GM19372 (cell line): ENCODE measurements around the gene RXRB.

Experiments
- ATAC-seq: cut with Tn5 transposase; IDR thresholded peaks from one replicate; pipeline ENCODE4 v1.9.1; 2021; ENCODE audit warnings: mild to moderate bottlenecking, low read depth, moderate library complexity; ENCODE audit not compliant: unreplicated experiment

Gene RXRB

GRCh38 chr6:33198159-33198852, 2.2 kb downstream of the RXRB start:
- no peak for ATAC-seq

GRCh38 chr6:33197431-33198048, 2.9 kb downstream of the RXRB start:
- no peak for ATAC-seq

GRCh38 chr6:33195304-33196165, 4.9 kb downstream of the RXRB start:
- ATAC-seq, result no peak

GRCh38 chr6:33194431-33194979, 6.0 kb downstream of the RXRB start:
- no peak for ATAC-seq

GRCh38 chr6:33193619-33194018, 6.8 kb downstream of the RXRB start:
- no peak for ATAC-seq

- ATAC-seq, result no peak
Observed at GRCh38 chr6:33192671-33193602, 7.5 kb downstream of the RXRB start.

GRCh38 chr6:33192105-33192646, 8.3 kb downstream of the RXRB start, which contains the start of gene COL11A2:
TSS of gene COL11A2 (minus strand) at chr6:33192467. CDS start at chr6:33192240, 227 bp downstream.
- no peak for ATAC-seq

- ATAC-seq, result no peak
Observed at GRCh38 chr6:33191383-33192104, 8.9 kb downstream of the RXRB start.

- no peak for ATAC-seq
Observed at GRCh38 chr6:33190504-33191107, 9.9 kb downstream of the RXRB start.

- ATAC-seq, result no peak
Observed at GRCh38 chr6:33189625-33190448, 10.6 kb downstream of the RXRB start.

- no peak for ATAC-seq
Observed at GRCh38 chr6:33189164-33189563, 11.3 kb downstream of the RXRB start.

GRCh38 chr6:33187809-33188208, 12.7 kb downstream of the RXRB start:
- no peak for ATAC-seq

- ATAC-seq, result no peak
Observed at GRCh38 chr6:33185654-33186187, 14.7 kb downstream of the RXRB start.

- no peak for ATAC-seq
Observed at GRCh38 chr6:33185190-33185589, 15.3 kb downstream of the RXRB start.

- ATAC-seq, result no peak
Observed at GRCh38 chr6:33183071-33183683, 17.3 kb downstream of the RXRB start.

- no peak for ATAC-seq
Observed at GRCh38 chr6:33181141-33181540, 19.3 kb downstream of the RXRB start.
